Natural killer cell (primary cell): ENCODE measurements around the gene BLTP2. TPM values are rescaled to one million over a fixed set of nuclear protein-coding genes. Genes with fewer than 3 reads are reported as not detected.
A peak's percentile ranks its signal among the peaks of the same experiment; 100 is the strongest.

ENCODE experiments used
- ATAC-seq, 3 donors: fragments of 150-1000 bp in 2 of 3; fragments of 200-7000 bp in 1 of 3; cut with Tn5 transposase; 1 replicate in 1 of 3; 2 replicates in 2 of 3; pipeline ENCODE4 v1.10.0; 2021; ENCODE audit warnings: mild to moderate bottlenecking in 2 of 3, moderate library complexity in 2 of 3
- DNase-seq, 2 donors: peaks; one replicate each; pipeline versions ENCODE4 v3.0.0 to v3.0.0-alpha.2; 2013 to 2021; ENCODE audit warnings: mixed read lengths in 1 of 2
- H3K27ac ChIP-seq: one replicate; pipeline ENCODE4 v1.5.1; 2013; ENCODE audit warnings: mild to moderate bottlenecking, low read length
- H3K27me3 ChIP-seq: one replicate; pipeline ENCODE4 v1.6.1; 2013; ENCODE audit warnings: low read length; ENCODE audit not compliant: control insufficient read depth, insufficient read depth
- H3K36me3 ChIP-seq: one replicate; pipeline ENCODE4 v1.6.1; 2013; ENCODE audit warnings: low read length; ENCODE audit not compliant: control insufficient read depth, insufficient read depth
- H3K4me1 ChIP-seq: one replicate; pipeline ENCODE4 v1.6.1; 2013; ENCODE audit warnings: low read length; ENCODE audit not compliant: control insufficient read depth, insufficient read depth
- H3K4me3 ChIP-seq: one replicate; pipeline ENCODE4 v1.5.1; 2013; ENCODE audit warnings: low read length
- H3K9me3 ChIP-seq: one replicate; pipeline ENCODE4 v1.6.1; 2013; ENCODE audit warnings: low read length; ENCODE audit not compliant: control insufficient read depth, insufficient read depth
- H3K27ac Mint-ChIP-seq, 2 donors: one replicate each; pipeline ENCODE4 v1.8.0; 2022; ENCODE audit warnings: mild to moderate bottlenecking in 2 of 2, mixed read lengths in 2 of 2, moderate library complexity in 1 of 2
- H3K27me3 Mint-ChIP-seq, 2 donors: one replicate each; pipeline ENCODE4 v1.8.0; 2022; ENCODE audit warnings: low read depth in 2 of 2, mixed read lengths in 2 of 2
- H3K36me3 Mint-ChIP-seq: one replicate; pipeline ENCODE4 v1.8.0; 2022; ENCODE audit warnings: mixed read lengths
- H3K4me1 Mint-ChIP-seq, 2 donors: one replicate each; pipeline ENCODE4 v1.8.0; 2022; ENCODE audit warnings: mixed read lengths in 2 of 2
- H3K4me3 Mint-ChIP-seq: one replicate; pipeline ENCODE4 v1.8.0; 2022; ENCODE audit warnings: mild to moderate bottlenecking, moderate library complexity, mixed read lengths
- H3K9me3 Mint-ChIP-seq, 2 donors: one replicate each; pipeline ENCODE4 v1.8.0; 2022; ENCODE audit warnings: mixed read lengths in 2 of 2
- CTCF ChIP-seq: fragments of 200-600 bp; IDR thresholded peaks from one replicate; pipeline ENCODE4 v1.8.0; 2022; ENCODE audit warnings: antibody characterized with exemption
- WGBS: methylation state at CpG from one replicate; pipeline ENCODE4 v1.1.7; 2013; ENCODE audit warnings: missing lambda C conversion rate; ENCODE audit not compliant: insufficient coverage; 5-methylcytosine and 5-hydroxymethylcytosine counted together
- intact Hi-C: fragments of 100-400 bp; cut with micrococcal nuclease; formaldehyde crosslinking; loops from one replicate; pipeline ENCODE4 v1.14.2; 2022
- total RNA-seq, 4 donors: library from RNA; stranded (reverse); fragments of 120-200 nt in 1 of 4; gene quantifications; one replicate each; pipeline versions ENCODE4 v1.2.3 to v1.2.4, GENCODE V29; 2013 to 2022

The BLTP2 gene
- total RNA-seq, 3 donors from 2014 or later (not counting 1 experiment from before 2014, with no cell fraction given), result 169 to 199 (median 188) TPM

- ATAC-seq (peak; percentile 89 to 99 (median 93)), DNase-seq (peak; percentile 96 to 97)
- Mint-ChIP-seq H3K36me3 (no peaks in the 10 kb centered on the region), H3K4me1 (peaks cover 22 to 23% of the 10 kb centered on the region in 2 donors), H3K27me3 (no peaks in the 10 kb centered on the region), H3K9me3 (no peaks in the 10 kb centered on the region), H3K4me3 (peak within 1 kb of the TSS; percentile 94), H3K27ac (peak within 1 kb of the TSS; percentile 95 to 98)
- Histone ChIP-seq H3K4me3 (peak within 1 kb of the TSS; percentile 71), H3K36me3 (no peaks in the 10 kb centered on the region), H3K4me1 (peaks cover 19% of the 10 kb centered on the region), H3K27ac (peak within 1 kb of the TSS; percentile 95), H3K27me3 (no peaks in the 10 kb centered on the region), H3K9me3 (no peaks in the 10 kb centered on the region)
- under 1% methylated on average over 44 of the region's 44 CpGs for WGBS
- intact Hi-C loops, result loop anchor here (1.0 to 5.0 kb wide), 2 partner anchors 23 to 107 kb away; partner anchors contain the start of gene ALDOC
- TF ChIP-seq CTCF, result no peak
These were observed 46.1 kb downstream of the BLTP2 start, which contains the start of gene SPAG5 for GRCh38 chr17:28598799-28599310. SPAG5 (minus strand) TSS chr17:28599025; CDS start chr17:28598946, 79 bp downstream.

GRCh38 chr17:28598389-28598788 is 46.6 kb downstream of the BLTP2 start:
- Histone ChIP-seq H3K27ac (no peak overlapping the region), H3K36me3 (no peaks in the 10 kb centered on the region), H3K4me3 (peak overlapping the region; percentile 71), H3K27me3 (no peaks in the 10 kb centered on the region), H3K9me3 (no peaks in the 10 kb centered on the region), H3K4me1 (peaks cover 19% of the 10 kb centered on the region)
- WGBS, result 13% methylated on average over 16 of the region's 17 CpGs
- no peak for DNase-seq
- Mint-ChIP-seq H3K36me3 (no peaks in the 10 kb centered on the region), H3K4me3 (peak overlapping the region; percentile 94), H3K4me1 (peaks cover 22 to 23% of the 10 kb centered on the region in 2 donors), H3K9me3 (no peaks in the 10 kb centered on the region), H3K27me3 (no peaks in the 10 kb centered on the region), H3K27ac (peak overlapping the region; percentile 95 to 98)
- intact Hi-C loops, result loop anchor here (5.0 kb wide), 1 partner anchor 106 kb away; no protein-coding TSS in a partner anchor
- TF ChIP-seq CTCF, result no peak
- no peak for ATAC-seq

GRCh38 chr17:28597606-28598383 is 47.2 kb downstream of the BLTP2 start:
- H3K36me3 ChIP-seq, result no peaks in the 10 kb centered on the region
- H3K27ac Mint-ChIP-seq, result peak overlapping the region; percentile 95 to 98
- H3K9me3 ChIP-seq, result no peaks in the 10 kb centered on the region
- peak overlapping the region; percentile 94 for H3K4me3 Mint-ChIP-seq
- no peak overlapping the region for H3K4me3 ChIP-seq
- DNase-seq (no peak), ATAC-seq (no peak)
- H3K27me3 ChIP-seq, result no peaks in the 10 kb centered on the region
- no peak overlapping the region for H3K27ac ChIP-seq
- no peak for TF ChIP-seq CTCF
- H3K9me3 Mint-ChIP-seq, result no peaks in the 10 kb centered on the region
- H3K4me1 ChIP-seq, result peaks cover 19% of the 10 kb centered on the region
- H3K27me3 Mint-ChIP-seq, result no peaks in the 10 kb centered on the region
- peaks cover 22 to 23% of the 10 kb centered on the region in 2 donors for H3K4me1 Mint-ChIP-seq
- intact Hi-C loops, result loop anchor here (5.0 kb wide), 1 partner anchor 105 kb away; no protein-coding TSS in a partner anchor
- H3K36me3 Mint-ChIP-seq, result no peaks in the 10 kb centered on the region
- WGBS, result 69% methylated on average over 4 of the region's 5 CpGs

Other genes with a start within 250 kb of the BLTP2 start
- under 1 TPM; 0.54 to 0.84 (median 0.55) TPM for gene SLC46A1, start 238.9 kb downstream of the BLTP2 start, total RNA-seq
- gene SLC13A2, start 171.5 kb downstream of the BLTP2 start, total RNA-seq, result not detected
- not detected for gene FOXN1, start 138.8 kb downstream of the BLTP2 start, total RNA-seq
- gene UNC119, start 92.5 kb downstream of the BLTP2 start, total RNA-seq, result 100 to 1,000 TPM in 1 of 3 donors, 10 to 100 TPM in 2; 79.1 to 106 (median 79.3) TPM
- gene PIGS, start 73.6 kb downstream of the BLTP2 start, total RNA-seq, result 10 to 100 TPM; 88.3 to 95.3 (median 92.3) TPM
- 10 to 100 TPM; 18.2 to 25.4 (median 23.0) TPM for gene ALDOC, start 68.3 kb downstream of the BLTP2 start, total RNA-seq
- 10 to 100 TPM; 18.0 to 19.6 (median 19.3) TPM for gene SPAG5, start 46.1 kb downstream of the BLTP2 start, total RNA-seq
- gene RSKR, start 31.0 kb downstream of the BLTP2 start, total RNA-seq, result 10 to 100 TPM in 2 of 3 donors, 1 to 10 TPM in 1; 10.0 to 14.6 (median 14.0) TPM
- gene SDF2, start 16.7 kb upstream of the BLTP2 start, total RNA-seq, result 10 to 100 TPM; 53.0 to 65.3 (median 53.7) TPM
- gene SUPT6H, start 17.0 kb upstream of the BLTP2 start, total RNA-seq, result 100 to 1,000 TPM; 170 to 184 (median 177) TPM
- 1 to 10 TPM; 2.3 to 5.8 (median 3.6) TPM for gene PROCA1, start 66.7 kb upstream of the BLTP2 start, total RNA-seq
- 10 to 100 TPM in 1 of 3 donors, 1 to 10 TPM in 2; 3.7 to 12.9 (median 3.8) TPM for gene RAB34, start 72.7 kb upstream of the BLTP2 start, total RNA-seq
- gene RPL23A, start 74.8 kb upstream of the BLTP2 start, total RNA-seq, result 1,000 to 10,000 TPM; 1,375 to 1,532 (median 1,498) TPM
- gene TLCD1, start 81.1 kb upstream of the BLTP2 start, total RNA-seq, result 1 to 10 TPM in 1 of 3 donors, not detected in 2; 1.0 TPM
- gene NEK8, start 83.6 kb upstream of the BLTP2 start, total RNA-seq, result 1 to 10 TPM; 5.9 to 7.4 (median 6.8) TPM
- 100 to 1,000 TPM in 2 of 3 donors, 10 to 100 TPM in 1; 97.8 to 209 (median 122) TPM for gene TRAF4, start 98.9 kb upstream of the BLTP2 start, total RNA-seq
- gene FAM222B, start 197.6 kb upstream of the BLTP2 start, total RNA-seq, result 10 to 100 TPM; 16.9 to 26.0 (median 20.0) TPM
- gene ERAL1, start 209.9 kb upstream of the BLTP2 start, total RNA-seq, result 10 to 100 TPM; 20.9 to 35.2 (median 27.3) TPM